H1 (cell line): ENCODE measurements around the gene MYBPC2. TPM values are rescaled to one million over a fixed set of nuclear protein-coding genes. Genes with fewer than 3 reads are reported as not detected.

Source experiments
- FOSL1 ChIP-seq: IDR thresholded peaks from 2 replicates; pipeline ENCODE4 v1.6.1; 2011; ENCODE audit warnings: mild to moderate bottlenecking, low read depth, low read length, moderate library complexity; ENCODE audit not compliant: insufficient read depth
- NRF1 ChIP-seq: IDR thresholded peaks from 2 replicates; pipeline ENCODE4 v1.6.1; 2011; ENCODE audit warnings: mild to moderate bottlenecking, low read depth, low read length, improper control_type of control experiment
- RBBP5 ChIP-seq: IDR thresholded peaks from 2 replicates; pipeline ENCODE4 v1.7.1; 2012; ENCODE audit warnings: low read depth, mild to moderate bottlenecking, inconsistent platforms, low read length, moderate library complexity, borderline replicate concordance
- RNF2 ChIP-seq: fragments of 200-900, 300-1000 bp; sonication (generic); IDR thresholded peaks from 2 replicates; pipeline ENCODE4 v1.7.1; 2016; ENCODE audit warnings: borderline replicate concordance, low read depth, mild to moderate bottlenecking, antibody characterized with exemption, low read length; ENCODE audit not compliant: poor library complexity, severe bottlenecking; ENCODE audit errors: missing control alignments
- polyA plus RNA-seq, 7 experiments: library from polyadenylated mRNA; depleted of rRNA in 3 of 7; stranded (reverse) in 5 of 7; unstranded in 2 of 7; fragments of >200 nt in 5 of 7; fragments of 200-250 nt in 2 of 7; gene quantifications; 1 replicate in 5 of 7; 2 replicates in 1 of 7; 4 replicates in 1 of 7; pipeline versions ENCODE4 v1.2.1 to v1.2.3, GENCODE V29; 2011 to 2013; ENCODE audit warnings: missing spikeins in 2 of 7, mixed read lengths in 2 of 7
- total RNA-seq: library from RNA; stranded (reverse); fragmentation: NEBNext Ultra II Directional; extraction: Animal tissue kit (Norgen Biotek cat#: 25700); gene quantifications from 2 replicates; pipeline ENCODE4 v1.2.1, GENCODE V29; 2021
- TF ChIP-seq, protein P1 (sequence below): fragments of 300-600 bp; sonication (generic); IDR thresholded peaks from 2 replicates; pipeline ENCODE4 v1.7.1; 2012; ENCODE audit warnings: low read length, moderate library complexity, mild to moderate bottlenecking, inconsistent platforms; ENCODE audit not compliant: insufficient replicate concordance
- TF ChIP-seq, protein P2 (sequence below), 3 experiments: IDR thresholded peaks; 1 replicate in 2 of 3; 2 replicates in 1 of 3; pipeline versions ENCODE4 v1.5.1 to v1.6.1; 2011; ENCODE audit warnings: low read length in 3 of 3, mild to moderate bottlenecking in 3 of 3, inconsistent platforms in 2 of 3, low read depth in 1 of 3, moderate library complexity in 1 of 3; ENCODE audit not compliant: insufficient read depth in 1 of 3; ENCODE audit errors: control extremely low read depth in 1 of 3

MYBPC2 gene
- total and polyA plus RNA-seq, 2 of the 8 experiments (the other 6 are each of a cell fraction or from before 2014, with no cell fraction given), result 1.8 to 3.1 TPM

DNA sequence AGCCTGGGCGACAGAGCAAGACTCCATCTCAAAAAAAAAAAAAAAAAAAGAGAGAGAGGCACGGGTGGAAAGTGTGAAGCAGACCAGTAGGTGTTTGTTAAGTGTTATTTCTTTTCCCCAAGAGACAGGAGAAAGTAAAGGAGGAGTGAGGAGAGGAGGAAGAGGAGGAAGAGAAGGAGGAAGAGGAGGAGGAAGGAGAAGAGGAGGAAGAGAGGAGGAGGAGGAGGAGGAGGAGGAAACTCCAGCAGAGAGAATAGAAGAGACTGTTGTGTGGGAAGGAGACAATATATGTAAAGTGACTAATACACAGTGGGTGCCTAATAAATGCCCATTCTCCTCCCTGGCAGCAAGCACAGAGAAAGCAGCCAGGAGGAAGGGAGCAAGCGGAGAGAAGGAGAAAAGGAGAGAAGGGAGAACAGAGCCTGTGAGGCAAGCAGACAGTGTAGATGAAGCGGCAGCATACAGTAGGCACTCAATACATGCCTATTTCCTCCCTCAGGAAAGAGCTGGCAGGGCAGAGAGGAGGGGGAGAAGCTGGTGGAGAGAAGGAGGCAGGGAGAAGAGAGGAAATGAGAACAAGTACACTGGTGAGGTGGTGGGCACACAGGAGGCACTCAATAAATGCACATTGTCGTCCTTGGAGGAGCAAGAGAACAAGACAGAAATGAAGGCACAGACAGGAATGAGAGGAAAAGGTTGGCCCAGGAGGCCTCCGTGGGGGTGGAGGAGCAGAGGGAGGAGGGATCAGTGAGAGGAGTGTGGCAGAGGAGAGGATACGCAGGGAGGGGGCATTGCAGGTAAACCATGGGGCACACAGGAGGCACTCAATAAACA, 61.7 kb downstream of the MYBPC2 start (continued):
- TF ChIP-seq, protein P1, sequence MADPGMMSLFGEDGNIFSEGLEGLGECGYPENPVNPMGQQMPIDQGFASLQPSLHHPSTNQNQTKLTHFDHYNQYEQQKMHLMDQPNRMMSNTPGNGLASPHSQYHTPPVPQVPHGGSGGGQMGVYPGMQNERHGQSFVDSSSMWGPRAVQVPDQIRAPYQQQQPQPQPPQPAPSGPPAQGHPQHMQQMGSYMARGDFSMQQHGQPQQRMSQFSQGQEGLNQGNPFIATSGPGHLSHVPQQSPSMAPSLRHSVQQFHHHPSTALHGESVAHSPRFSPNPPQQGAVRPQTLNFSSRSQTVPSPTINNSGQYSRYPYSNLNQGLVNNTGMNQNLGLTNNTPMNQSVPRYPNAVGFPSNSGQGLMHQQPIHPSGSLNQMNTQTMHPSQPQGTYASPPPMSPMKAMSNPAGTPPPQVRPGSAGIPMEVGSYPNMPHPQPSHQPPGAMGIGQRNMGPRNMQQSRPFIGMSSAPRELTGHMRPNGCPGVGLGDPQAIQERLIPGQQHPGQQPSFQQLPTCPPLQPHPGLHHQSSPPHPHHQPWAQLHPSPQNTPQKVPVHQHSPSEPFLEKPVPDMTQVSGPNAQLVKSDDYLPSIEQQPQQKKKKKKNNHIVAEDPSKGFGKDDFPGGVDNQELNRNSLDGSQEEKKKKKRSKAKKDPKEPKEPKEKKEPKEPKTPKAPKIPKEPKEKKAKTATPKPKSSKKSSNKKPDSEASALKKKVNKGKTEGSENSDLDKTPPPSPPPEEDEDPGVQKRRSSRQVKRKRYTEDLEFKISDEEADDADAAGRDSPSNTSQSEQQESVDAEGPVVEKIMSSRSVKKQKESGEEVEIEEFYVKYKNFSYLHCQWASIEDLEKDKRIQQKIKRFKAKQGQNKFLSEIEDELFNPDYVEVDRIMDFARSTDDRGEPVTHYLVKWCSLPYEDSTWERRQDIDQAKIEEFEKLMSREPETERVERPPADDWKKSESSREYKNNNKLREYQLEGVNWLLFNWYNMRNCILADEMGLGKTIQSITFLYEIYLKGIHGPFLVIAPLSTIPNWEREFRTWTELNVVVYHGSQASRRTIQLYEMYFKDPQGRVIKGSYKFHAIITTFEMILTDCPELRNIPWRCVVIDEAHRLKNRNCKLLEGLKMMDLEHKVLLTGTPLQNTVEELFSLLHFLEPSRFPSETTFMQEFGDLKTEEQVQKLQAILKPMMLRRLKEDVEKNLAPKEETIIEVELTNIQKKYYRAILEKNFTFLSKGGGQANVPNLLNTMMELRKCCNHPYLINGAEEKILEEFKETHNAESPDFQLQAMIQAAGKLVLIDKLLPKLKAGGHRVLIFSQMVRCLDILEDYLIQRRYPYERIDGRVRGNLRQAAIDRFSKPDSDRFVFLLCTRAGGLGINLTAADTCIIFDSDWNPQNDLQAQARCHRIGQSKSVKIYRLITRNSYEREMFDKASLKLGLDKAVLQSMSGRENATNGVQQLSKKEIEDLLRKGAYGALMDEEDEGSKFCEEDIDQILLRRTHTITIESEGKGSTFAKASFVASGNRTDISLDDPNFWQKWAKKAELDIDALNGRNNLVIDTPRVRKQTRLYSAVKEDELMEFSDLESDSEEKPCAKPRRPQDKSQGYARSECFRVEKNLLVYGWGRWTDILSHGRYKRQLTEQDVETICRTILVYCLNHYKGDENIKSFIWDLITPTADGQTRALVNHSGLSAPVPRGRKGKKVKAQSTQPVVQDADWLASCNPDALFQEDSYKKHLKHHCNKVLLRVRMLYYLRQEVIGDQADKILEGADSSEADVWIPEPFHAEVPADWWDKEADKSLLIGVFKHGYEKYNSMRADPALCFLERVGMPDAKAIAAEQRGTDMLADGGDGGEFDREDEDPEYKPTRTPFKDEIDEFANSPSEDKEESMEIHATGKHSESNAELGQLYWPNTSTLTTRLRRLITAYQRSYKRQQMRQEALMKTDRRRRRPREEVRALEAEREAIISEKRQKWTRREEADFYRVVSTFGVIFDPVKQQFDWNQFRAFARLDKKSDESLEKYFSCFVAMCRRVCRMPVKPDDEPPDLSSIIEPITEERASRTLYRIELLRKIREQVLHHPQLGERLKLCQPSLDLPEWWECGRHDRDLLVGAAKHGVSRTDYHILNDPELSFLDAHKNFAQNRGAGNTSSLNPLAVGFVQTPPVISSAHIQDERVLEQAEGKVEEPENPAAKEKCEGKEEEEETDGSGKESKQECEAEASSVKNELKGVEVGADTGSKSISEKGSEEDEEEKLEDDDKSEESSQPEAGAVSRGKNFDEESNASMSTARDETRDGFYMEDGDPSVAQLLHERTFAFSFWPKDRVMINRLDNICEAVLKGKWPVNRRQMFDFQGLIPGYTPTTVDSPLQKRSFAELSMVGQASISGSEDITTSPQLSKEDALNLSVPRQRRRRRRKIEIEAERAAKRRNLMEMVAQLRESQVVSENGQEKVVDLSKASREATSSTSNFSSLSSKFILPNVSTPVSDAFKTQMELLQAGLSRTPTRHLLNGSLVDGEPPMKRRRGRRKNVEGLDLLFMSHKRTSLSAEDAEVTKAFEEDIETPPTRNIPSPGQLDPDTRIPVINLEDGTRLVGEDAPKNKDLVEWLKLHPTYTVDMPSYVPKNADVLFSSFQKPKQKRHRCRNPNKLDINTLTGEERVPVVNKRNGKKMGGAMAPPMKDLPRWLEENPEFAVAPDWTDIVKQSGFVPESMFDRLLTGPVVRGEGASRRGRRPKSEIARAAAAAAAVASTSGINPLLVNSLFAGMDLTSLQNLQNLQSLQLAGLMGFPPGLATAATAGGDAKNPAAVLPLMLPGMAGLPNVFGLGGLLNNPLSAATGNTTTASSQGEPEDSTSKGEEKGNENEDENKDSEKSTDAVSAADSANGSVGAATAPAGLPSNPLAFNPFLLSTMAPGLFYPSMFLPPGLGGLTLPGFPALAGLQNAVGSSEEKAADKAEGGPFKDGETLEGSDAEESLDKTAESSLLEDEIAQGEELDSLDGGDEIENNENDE, result no peak
- TF ChIP-seq, protein P2, sequence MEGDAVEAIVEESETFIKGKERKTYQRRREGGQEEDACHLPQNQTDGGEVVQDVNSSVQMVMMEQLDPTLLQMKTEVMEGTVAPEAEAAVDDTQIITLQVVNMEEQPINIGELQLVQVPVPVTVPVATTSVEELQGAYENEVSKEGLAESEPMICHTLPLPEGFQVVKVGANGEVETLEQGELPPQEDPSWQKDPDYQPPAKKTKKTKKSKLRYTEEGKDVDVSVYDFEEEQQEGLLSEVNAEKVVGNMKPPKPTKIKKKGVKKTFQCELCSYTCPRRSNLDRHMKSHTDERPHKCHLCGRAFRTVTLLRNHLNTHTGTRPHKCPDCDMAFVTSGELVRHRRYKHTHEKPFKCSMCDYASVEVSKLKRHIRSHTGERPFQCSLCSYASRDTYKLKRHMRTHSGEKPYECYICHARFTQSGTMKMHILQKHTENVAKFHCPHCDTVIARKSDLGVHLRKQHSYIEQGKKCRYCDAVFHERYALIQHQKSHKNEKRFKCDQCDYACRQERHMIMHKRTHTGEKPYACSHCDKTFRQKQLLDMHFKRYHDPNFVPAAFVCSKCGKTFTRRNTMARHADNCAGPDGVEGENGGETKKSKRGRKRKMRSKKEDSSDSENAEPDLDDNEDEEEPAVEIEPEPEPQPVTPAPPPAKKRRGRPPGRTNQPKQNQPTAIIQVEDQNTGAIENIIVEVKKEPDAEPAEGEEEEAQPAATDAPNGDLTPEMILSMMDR (IDR thresholded peaks at IDR 0.05; ENCODE audit: control extremely low read depth in 1 of 3, insufficient read depth in 1 of 3, low read depth in 1 of 3, low read length in 3 of 3), result no peak
- TF ChIP-seq RNF2 (no peak), FOSL1 (no peak), RBBP5 (no peak), NRF1 (no peak)
